Right lobe of liver (tissue), 6 donors: ENCODE results near the gene RAB13. TPM values are rescaled to one million over a fixed set of nuclear protein-coding genes. Genes with fewer than 3 reads are reported as not detected.

Experiments used
- ATAC-seq, 4 donors: fragments of 200-7000 bp; cut with Tn5 transposase; one replicate each; pipeline ENCODE4 v1.9.1; 2020; ENCODE audit warnings: mild to moderate bottlenecking in 4 of 4, moderate library complexity in 4 of 4
- DNase-seq, 3 donors: peaks; one replicate each; pipeline ENCODE4 v3.0.0-alpha.2; 2020
- H3K27ac ChIP-seq, 3 donors: fragments of 200-600 bp; one replicate each; pipeline ENCODE4 v1.8.0; 2022
- H3K27me3 ChIP-seq, 2 donors: fragments of 200-600 bp; one replicate each; pipeline ENCODE4 v1.8.0; 2022
- H3K36me3 ChIP-seq, 4 donors: fragments of 200-600 bp; sonication (generic) in 1 of 4; one replicate each; pipeline versions ENCODE4 v1.5.1 to v1.8.0; 2017 to 2022; ENCODE audit warnings: control low read depth in 1 of 4
- H3K4me1 ChIP-seq, 4 donors: fragments of 200-600 bp; sonication (generic) in 1 of 4; one replicate each; pipeline versions ENCODE4 v1.5.1 to v1.8.0; 2017 to 2022; ENCODE audit warnings: control low read depth in 1 of 4
- H3K4me3 ChIP-seq, 3 donors: fragments of 200-600 bp; one replicate each; pipeline ENCODE4 v1.8.0; 2022
- H3K9me3 ChIP-seq, 4 donors: fragments of 200-600 bp; sonication (generic) in 1 of 4; one replicate each; pipeline versions ENCODE4 v1.5.1 to v1.8.0; 2017 to 2022; ENCODE audit warnings: control low read depth in 1 of 4
- CTCF ChIP-seq, 4 donors: fragments of 200-600 bp in 3 of 4; fragments of 450-650 bp in 1 of 4; IDR thresholded peaks; one replicate each; pipeline versions ENCODE4 v1.5.1 to v1.8.0; 2016 to 2022; ENCODE audit warnings: antibody characterized with exemption in 4 of 4, mild to moderate bottlenecking in 2 of 4
- POLR2A ChIP-seq: fragments of 450-650 bp; IDR thresholded peaks from one replicate; pipeline ENCODE4 v1.6.1; 2017; ENCODE audit warnings: antibody characterized with exemption, mild to moderate bottlenecking
- WGBS: methylation state at CpG from one replicate; pipeline ENCODE4 v1.1.6; 2018; ENCODE audit warnings: low coverage, low lambda C conversion rate; ENCODE audit not compliant: insufficient coverage; ENCODE audit errors: missing lambda C conversion rate; 5-methylcytosine and 5-hydroxymethylcytosine counted together
- intact Hi-C, 2 donors: fragments of 100-400 bp; cut with DNase I; formaldehyde crosslinking; loops; one replicate each; pipeline versions ENCODE4 v1.11.2 to v1.14.1; 2022
- total RNA-seq, 6 experiments: library from RNA; depleted of rRNA in 2 of 6; stranded (reverse); fragments of >200 nt in 2 of 6; fragmentation: NEBNext Ultra II Directional in 3 of 6; extraction: Animal tissue kit (Norgen Biotek cat#: 25700) in 3 of 6; gene quantifications; one replicate each; pipeline versions ENCODE4 v1.1.0 to v1.2.4, GENCODE V29; 2016 to 2023
- donor health status: DM: no; HTN: yes; CAD: no.
- donor health status: DM: no; HTN: no; CAD: no.
- donor health status: DM: no; HTN: no; CAD: no.
- donor health status: DM: no; HTN: yes; CAD: no.
- donor health status: DM: no; HTN: yes; CAD: no.

RAB13 gene
- total RNA-seq, 6 experiments from 2014 or later: 11.9 to 52.2 (median 47.9) TPM

GRCh38 chr1:153939476-153939875 lies 46.7 kb downstream of the RAB13 start:
- no peaks in the 10 kb centered on the region for H3K27me3 ChIP-seq
- H3K4me3 ChIP-seq: no peak overlapping the region
- H3K36me3 ChIP-seq: peaks cover 0 to 44% (median 20%) of the 10 kb centered on the region in 4 donors
- H3K4me1 ChIP-seq: peaks cover 0 to 23% (median 12%) of the 10 kb centered on the region in 4 donors
- peak in 1 of 3 donors; percentile 44 for DNase-seq
- TF ChIP-seq CTCF (IDR thresholded peaks at IDR 0.05) (no peak), POLR2A (no peak)
- no peak for ATAC-seq
- H3K9me3 ChIP-seq: no peaks in the 10 kb centered on the region
- WGBS: 88% methylated on average over 5 of the region's 12 CpGs
- intact Hi-C loops: no loop called here
- no peak overlapping the region for H3K27ac ChIP-seq

- Histone ChIP-seq H3K27me3 (no peaks in the 10 kb centered on the region), H3K4me1 (peaks cover 0 to 19% (median 11%) of the 10 kb centered on the region in 4 donors), H3K9me3 (no peaks in the 10 kb centered on the region), H3K4me3 (no peak overlapping the region), H3K36me3 (peaks cover 0 to 49% (median 21%) of the 10 kb centered on the region in 4 donors), H3K27ac (no peak overlapping the region)
- DNase-seq (peak in 1 of 3 donors; percentile 29), ATAC-seq (no peak)
- TF ChIP-seq POLR2A (no peak), CTCF (IDR thresholded peaks at IDR 0.05) (no peak)
- intact Hi-C loops: no loop called here
- WGBS: 71% methylated on average over 1 of the region's 3 CpGs
Measured at GRCh38 chr1:153938996-153939395, 47.1 kb downstream of the RAB13 start.

GRCh38 chr1:153937331-153937730 lies 48.8 kb downstream of the RAB13 start:
- H3K4me1 ChIP-seq: peaks cover 0 to 2% (median 0%) of the 10 kb centered on the region in 4 donors
- H3K9me3 ChIP-seq: no peaks in the 10 kb centered on the region
- no peak for ATAC-seq
- peak in 1 of 3 donors; percentile 30 for DNase-seq
- TF ChIP-seq POLR2A: no peak
- TF ChIP-seq CTCF (IDR thresholded peaks at IDR 0.05): no peak
- WGBS: 100% methylated on average over 5 of the region's 10 CpGs
- peaks cover 5 to 61% (median 24%) of the 10 kb centered on the region in 4 donors for H3K36me3 ChIP-seq
- no peak overlapping the region for H3K27ac ChIP-seq
- intact Hi-C loops: no loop called here
- H3K27me3 ChIP-seq: no peaks in the 10 kb centered on the region
- no peak overlapping the region for H3K4me3 ChIP-seq

- H3K27me3 ChIP-seq: no peaks in the 10 kb centered on the region
- no peaks in the 10 kb centered on the region for H3K4me1 ChIP-seq
- DNase-seq (peak in 1 of 3 donors; percentile 44), ATAC-seq (no peak)
- intact Hi-C loops: no loop called here
- no peak for TF ChIP-seq POLR2A
- TF ChIP-seq CTCF (IDR thresholded peaks at IDR 0.05): no peak
- WGBS: 98% methylated on average over 7 of the region's 12 CpGs
- no peaks in the 10 kb centered on the region for H3K9me3 ChIP-seq
- H3K36me3 ChIP-seq: peaks cover 5 to 63% (median 24%) of the 10 kb centered on the region in 4 donors
- H3K27ac ChIP-seq: no peak overlapping the region
- H3K4me3 ChIP-seq: no peak overlapping the region
Measured at GRCh38 chr1:153936011-153936802, 49.9 kb downstream of the RAB13 start.
